OCI-LY1 (cell line): ENCODE data around the gene CA12.

ENCODE experiments used
- H2AFZ ChIP-seq: fragments of 200-600 bp; sonication (generic), shearing (Covaris generic); 2 replicates; pipeline ENCODE4 v1.6.0; 2014; ENCODE audit warnings: antibody characterized with exemption, mild to moderate bottlenecking, low read length
- H3F3A ChIP-seq: fragments of 200-600 bp; sonication (generic), shearing (Covaris generic); 2 replicates; pipeline ENCODE4 v1.6.0; 2014; ENCODE audit warnings: mild to moderate bottlenecking, antibody characterized with exemption, low read length, moderate library complexity; ENCODE audit not compliant: insufficient read depth
- H3K27ac ChIP-seq: fragments of 200-600 bp; sonication (generic); 2 replicates; pipeline ENCODE4 v1.5.1; 2014; ENCODE audit warnings: low read length, mixed run types, mild to moderate bottlenecking, low read depth; ENCODE audit not compliant: poor library complexity, severe bottlenecking
- H3K27me3 ChIP-seq: fragments of 200-600 bp; sonication (generic); 2 replicates; pipeline ENCODE4 v1.6.0; 2014; ENCODE audit warnings: antibody characterized with exemption, mild to moderate bottlenecking, low read length, moderate library complexity; ENCODE audit not compliant: insufficient read depth
- H3K36me3 ChIP-seq: fragments of 200-600 bp; sonication (generic); 2 replicates; pipeline ENCODE4 v1.6.1; 2014; ENCODE audit warnings: mild to moderate bottlenecking, antibody characterized with exemption, low read length, moderate library complexity, mixed read lengths; ENCODE audit not compliant: insufficient read depth
- H3K4me1 ChIP-seq: fragments of 200-600 bp; sonication (generic); 2 replicates; pipeline ENCODE4 v1.5.1; 2014; ENCODE audit warnings: mild to moderate bottlenecking, low read length, moderate library complexity; ENCODE audit not compliant: insufficient read depth, severe bottlenecking
- H3K4me2 ChIP-seq: fragments of 200-600 bp; sonication (generic), shearing (Covaris generic); 2 replicates; pipeline ENCODE4 v1.6.1; 2014; ENCODE audit warnings: low read length
- H3K4me3 ChIP-seq: fragments of 200-600 bp; sonication (generic); 2 replicates; pipeline ENCODE4 v1.5.1; 2014; ENCODE audit warnings: low read length, low read depth, mild to moderate bottlenecking, mixed read lengths; ENCODE audit not compliant: poor library complexity, severe bottlenecking
- H3K79me2 ChIP-seq: fragments of 200-600 bp; shearing (Covaris generic); 2 replicates; pipeline ENCODE4 v1.6.1; 2016; ENCODE audit warnings: mixed run types, low read length, mixed read lengths; ENCODE audit not compliant: insufficient read depth
- H3K9ac ChIP-seq: fragments of 200-600 bp; sonication (generic), shearing (Covaris generic); 2 replicates; pipeline ENCODE4 v1.6.1; 2014; ENCODE audit warnings: mild to moderate bottlenecking, low read length, mixed read lengths
- H3K9me2 ChIP-seq: fragments of 200-600 bp; sonication (generic), shearing (Covaris generic); 2 replicates; pipeline ENCODE4 v1.6.1; 2014; ENCODE audit warnings: low read depth, mild to moderate bottlenecking, low read length, mixed read lengths
- H3K9me3 ChIP-seq: fragments of 200-600 bp; shearing (Covaris generic); 2 replicates; pipeline ENCODE4 v1.6.1; 2014; ENCODE audit warnings: low read length, mixed read lengths
- H4K20me1 ChIP-seq: fragments of 200-600 bp; sonication (generic), shearing (Covaris generic); 2 replicates; pipeline ENCODE4 v1.6.0; 2016; ENCODE audit warnings: mild to moderate bottlenecking, low read length; ENCODE audit not compliant: insufficient read depth
- CTCF ChIP-seq: fragments of 200-600 bp; sonication (generic), shearing (Covaris generic); IDR thresholded peaks from 2 replicates; pipeline ENCODE4 v1.5.1; 2017; ENCODE audit warnings: mild to moderate bottlenecking, antibody characterized with exemption, low read length, moderate library complexity, mixed read lengths
- EZH2 ChIP-seq: fragments of 200-600 bp; sonication (generic), shearing (Covaris generic); IDR thresholded peaks from 2 replicates; pipeline ENCODE4 v1.8.0; 2017; ENCODE audit warnings: borderline replicate concordance, mixed run types, mild to moderate bottlenecking, antibody characterized with exemption, low read length, moderate library complexity, mixed read lengths

CA12 gene

DNA sequence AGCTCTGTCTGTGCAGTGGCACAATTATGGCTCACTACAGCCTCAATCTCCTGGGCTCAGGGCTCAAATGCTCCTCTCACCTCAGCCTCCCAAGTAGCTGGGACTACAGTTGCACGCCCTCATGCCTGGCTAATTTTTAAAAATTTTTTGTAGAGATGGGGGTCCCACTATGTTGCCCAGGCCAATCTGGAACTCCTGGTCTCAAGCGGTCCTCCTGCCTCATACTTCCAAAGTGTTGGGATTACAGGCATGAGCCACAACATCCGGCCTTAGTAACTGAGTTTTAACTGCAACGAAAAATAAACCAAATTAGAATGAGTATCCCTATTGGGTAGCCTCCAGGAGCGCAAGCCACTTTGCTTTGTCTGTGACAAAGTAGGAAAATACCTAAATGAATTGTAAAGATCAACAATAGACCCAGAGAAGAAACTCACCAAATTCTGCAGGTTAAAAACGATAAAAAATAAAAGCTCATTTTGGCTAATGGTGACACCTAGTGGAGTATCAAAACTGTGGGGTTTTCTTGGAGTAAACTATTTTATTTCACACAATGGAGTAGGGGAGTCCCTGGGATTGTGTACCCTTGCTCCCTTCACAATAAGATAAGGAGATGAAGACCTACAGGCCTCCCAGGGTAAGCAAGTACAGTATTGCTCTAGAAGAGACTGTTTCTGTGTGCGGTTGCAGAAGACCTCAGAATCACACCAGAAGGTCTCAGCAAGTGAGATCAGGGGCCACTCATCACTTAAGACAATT lies 21.0 kb upstream of the CA12 start:
- no peaks in the 10 kb centered on the region for H4K20me1 ChIP-seq
- H3K79me2 ChIP-seq, result no peaks in the 10 kb centered on the region
- H3K9ac ChIP-seq, result no peak overlapping the region
- H2AFZ ChIP-seq, result no peak overlapping the region
- H3K4me1 ChIP-seq, result peaks cover 27% of the 10 kb centered on the region
- no peaks in the 10 kb centered on the region for H3F3A ChIP-seq
- no peak overlapping the region for H3K4me2 ChIP-seq
- no peaks in the 10 kb centered on the region for H3K9me3 ChIP-seq
- H3K36me3 ChIP-seq, result no peaks in the 10 kb centered on the region
- no peaks in the 10 kb centered on the region for H3K27me3 ChIP-seq
- no peak overlapping the region for H3K27ac ChIP-seq
- H3K9me2 ChIP-seq, result no peaks in the 10 kb centered on the region
- TF ChIP-seq EZH2, result no peak
- TF ChIP-seq CTCF, result peak; percentile 68
- no peak overlapping the region for H3K4me3 ChIP-seq

GRCh38 chr15:63401714-63402497 lies 20.3 kb upstream of the CA12 start:
- TF ChIP-seq CTCF (no peak), EZH2 (no peak)
- Histone ChIP-seq H3K9me3 (no peaks in the 10 kb centered on the region), H3K79me2 (no peaks in the 10 kb centered on the region), H3K4me2 (no peak overlapping the region), H3K9me2 (no peaks in the 10 kb centered on the region), H3K4me1 (peaks cover 27% of the 10 kb centered on the region), H3K9ac (no peak overlapping the region), H3K27ac (no peak overlapping the region), H3F3A (no peaks in the 10 kb centered on the region), H3K27me3 (no peaks in the 10 kb centered on the region), H3K4me3 (no peak overlapping the region), H4K20me1 (no peaks in the 10 kb centered on the region), H2AFZ (no peak overlapping the region), H3K36me3 (no peaks in the 10 kb centered on the region)

DNA sequence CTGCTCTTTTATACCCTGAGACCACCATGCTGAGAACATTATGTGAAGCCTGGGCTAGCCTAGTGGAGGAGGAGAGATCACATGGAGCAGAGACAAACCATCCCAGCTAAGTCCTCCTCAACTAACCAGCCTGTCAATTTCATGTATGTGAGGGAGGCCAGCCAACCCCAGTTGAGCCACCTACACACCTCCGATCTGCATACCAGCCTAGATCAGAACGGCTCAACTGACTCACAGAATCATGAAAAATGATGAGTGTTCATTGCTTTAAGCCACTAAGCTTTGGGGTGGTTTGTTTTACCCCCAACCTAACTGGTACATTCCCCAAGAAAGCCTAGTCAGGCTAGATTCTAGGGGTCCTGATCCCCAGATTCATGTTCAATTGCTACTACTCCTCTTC lies 19.4 kb upstream of the CA12 start:
- Histone ChIP-seq H3F3A (no peaks in the 10 kb centered on the region), H4K20me1 (no peaks in the 10 kb centered on the region), H3K9ac (no peak overlapping the region), H3K36me3 (no peaks in the 10 kb centered on the region), H3K9me3 (no peaks in the 10 kb centered on the region), H3K4me2 (no peak overlapping the region), H3K9me2 (no peaks in the 10 kb centered on the region), H3K4me1 (peaks cover 22% of the 10 kb centered on the region), H3K4me3 (no peak overlapping the region), H2AFZ (no peak overlapping the region), H3K27me3 (no peaks in the 10 kb centered on the region), H3K27ac (no peak overlapping the region), H3K79me2 (no peaks in the 10 kb centered on the region)
- no peak for TF ChIP-seq EZH2
- TF ChIP-seq CTCF, result no peak
